Measurements from ENCODE around the gene NAALADL2.
"Not testable (repeated sequence)": the region's sequence is repeated elsewhere in the genome, so short reads cannot be mapped to it uniquely, and the experiment has no call there.

Gene NAALADL2

GRCh38 chr3:175077216-175077615, 218.1 kb downstream of the NAALADL2 start:
- DNase-seq, result no peak

GRCh38 chr3:175082631-175083030, 223.5 kb downstream of the NAALADL2 start:
- no peak for DNase-seq

- DNase-seq, result not testable (repeated sequence)
Measured at GRCh38 chr3:175087128-175087527, 228.0 kb downstream of the NAALADL2 start.

- DNase-seq, result no peak
Measured at GRCh38 chr3:175088766-175089380, 229.7 kb downstream of the NAALADL2 start.

GRCh38 chr3:175091426-175092114, 232.4 kb downstream of the NAALADL2 start:
- DNase-seq, result no peak

GRCh38 chr3:175093748-175094147, 234.6 kb downstream of the NAALADL2 start:
- DNase-seq, result no peak

- DNase-seq, result no peak
Measured at GRCh38 chr3:175094344-175094743, 235.2 kb downstream of the NAALADL2 start.

- DNase-seq, result no peak
Measured at GRCh38 chr3:175098644-175099043, 239.5 kb downstream of the NAALADL2 start.

GRCh38 chr3:175102161-175102560, 243.0 kb downstream of the NAALADL2 start:
- no peak for DNase-seq

GRCh38 chr3:175103298-175103697, 244.2 kb downstream of the NAALADL2 start:
- no peak for DNase-seq

- no peak for DNase-seq
Measured at GRCh38 chr3:175105066-175105465, 245.9 kb downstream of the NAALADL2 start.

- no peak for DNase-seq
Measured at GRCh38 chr3:175107231-175107630, 248.1 kb downstream of the NAALADL2 start.

GRCh38 chr3:175107995-175108394, 248.9 kb downstream of the NAALADL2 start:
- no peak for DNase-seq

GRCh38 chr3:175108613-175109151, 249.5 kb downstream of the NAALADL2 start:
- DNase-seq, result no peak

- DNase-seq, result no peak
Measured at GRCh38 chr3:175111036-175111435, 251.9 kb downstream of the NAALADL2 start.

- DNase-seq, result no peak
Measured at GRCh38 chr3:175118382-175118941, 259.3 kb downstream of the NAALADL2 start.

- no peak for DNase-seq
Measured at GRCh38 chr3:175121225-175121624, 262.1 kb downstream of the NAALADL2 start.

- no peak for DNase-seq
Measured at GRCh38 chr3:175127075-175127662, 268.0 kb downstream of the NAALADL2 start.

GRCh38 chr3:175129126-175129525, 270.0 kb downstream of the NAALADL2 start:
- DNase-seq, result no peak

- DNase-seq, result no peak
Measured at GRCh38 chr3:175129571-175129970, 270.4 kb downstream of the NAALADL2 start.

- not testable (repeated sequence) for DNase-seq
Measured at GRCh38 chr3:175131866-175132265, 272.7 kb downstream of the NAALADL2 start.

- not testable (repeated sequence) for DNase-seq
Measured at GRCh38 chr3:175132706-175133105, 273.6 kb downstream of the NAALADL2 start.

GRCh38 chr3:175144368-175144767, 285.2 kb downstream of the NAALADL2 start:
- no peak for DNase-seq

- no peak for DNase-seq
Measured at GRCh38 chr3:175146258-175146657, 287.1 kb downstream of the NAALADL2 start.
